Thyroid gland (tissue), 4 donors: ENCODE measurements around the gene TRIM39. TPM values are rescaled to one million over a fixed set of nuclear protein-coding genes. Genes with fewer than 3 reads are reported as not detected.
"Not testable (repeated sequence)": the region's sequence is repeated elsewhere in the genome, so short reads cannot be mapped to it uniquely, and the experiment has no call there.

Source experiments
- DNase-seq, 2 donors: peaks; one replicate each; pipeline ENCODE4 v3.0.0-alpha.2; 2019
- H3K27ac ChIP-seq, 3 donors: fragments of 200-600 bp; sonication (generic); 1 replicate in 2 of 3; 2 replicates in 1 of 3; pipeline ENCODE4 v1.5.1; 2016 to 2019; ENCODE audit warnings: mild to moderate bottlenecking in 1 of 3, moderate library complexity in 1 of 3
- H3K27me3 ChIP-seq: fragments of 200-600 bp; sonication (generic); one replicate; pipeline ENCODE4 v1.5.1; 2019
- H3K36me3 ChIP-seq, 2 donors: fragments of 200-600 bp; sonication (generic); one replicate each; pipeline ENCODE4 v1.5.1; 2016 to 2019
- H3K4me1 ChIP-seq, 2 donors: fragments of 200-600 bp; sonication (generic); one replicate each; pipeline ENCODE4 v1.5.1; 2017 to 2019
- H3K4me3 ChIP-seq, 3 donors: fragments of 200-600 bp; sonication (generic); replicated peaks in 1 of 3; 1 replicate in 2 of 3; 2 replicates in 1 of 3; pipeline ENCODE4 v1.5.1; 2016; ENCODE audit warnings: mild to moderate bottlenecking in 1 of 3
- H3K9me3 ChIP-seq: fragments of 200-600 bp; sonication (generic); one replicate; pipeline ENCODE4 v1.5.1; 2017
- CTCF ChIP-seq, 6 experiments: fragments of 200-600 bp in 3 of 6; fragments of 450-650 bp in 3 of 6; sonication (generic) in 3 of 6; IDR thresholded peaks; one replicate each; pipeline ENCODE4 v1.5.1; 2016 to 2019; ENCODE audit warnings: antibody characterized with exemption in 6 of 6, mild to moderate bottlenecking in 2 of 6, inconsistent platforms in 1 of 6, moderate library complexity in 1 of 6
- POLR2A ChIP-seq, 2 donors: fragments of 450-650 bp; IDR thresholded peaks; one replicate each; pipeline ENCODE4 v1.6.1; 2017; ENCODE audit warnings: antibody characterized with exemption in 2 of 2, mild to moderate bottlenecking in 2 of 2, moderate library complexity in 1 of 2
- WGBS, 2 donors: methylation state at CpG; one replicate each; pipeline ENCODE4 v1.1.5; 2017; 5-methylcytosine and 5-hydroxymethylcytosine counted together
- intact Hi-C: fragments of 100-400 bp; cut with DNase I; formaldehyde crosslinking; loops from one replicate; pipeline ENCODE4 v1.15.1; 2023
- total RNA-seq, 4 donors: library from RNA; depleted of rRNA; stranded (reverse); fragments of >200 nt; gene quantifications; one replicate each; pipeline ENCODE4 v1.2.3, GENCODE V29; 2016

TRIM39 gene
- total RNA-seq = 10 to 100 TPM; 23.5 to 28.5 (median 25.8) TPM

DNA sequence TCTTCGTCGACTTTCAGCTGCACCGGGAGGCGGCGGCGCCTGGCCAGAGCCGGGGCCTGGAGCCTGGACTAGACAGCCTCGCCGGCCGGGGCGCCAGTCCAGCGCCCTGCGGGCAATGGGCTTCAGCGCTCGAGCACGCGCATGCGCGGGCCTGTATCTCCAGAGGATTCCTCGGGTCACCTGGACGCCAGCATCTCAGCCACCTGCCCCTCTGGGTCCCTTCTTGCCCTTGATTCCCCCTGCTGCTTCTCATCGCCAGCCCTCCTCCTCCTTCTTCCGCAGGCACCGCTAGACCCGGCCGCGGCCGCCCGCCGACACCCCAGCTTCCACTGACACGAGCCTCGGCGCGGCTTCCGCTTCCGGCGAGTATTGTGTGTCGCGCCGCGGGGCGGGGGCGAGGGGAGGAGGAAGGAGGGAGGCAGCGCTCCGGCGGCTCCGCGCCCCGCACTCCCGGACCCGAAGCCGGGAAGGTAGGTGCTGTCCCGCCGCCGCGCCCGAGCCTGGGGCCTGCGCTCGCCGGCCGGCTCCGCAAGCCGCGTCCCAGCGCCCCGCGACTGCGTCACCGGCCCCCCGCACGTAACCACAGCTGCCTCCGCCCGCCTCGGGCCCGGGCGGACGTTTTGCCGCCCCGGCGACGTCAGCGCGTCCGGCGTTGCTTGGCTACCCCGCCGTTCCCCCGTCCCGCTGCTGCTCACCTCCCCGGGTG, at the start of gene TRIM39:
Gene TRIM39 (plus strand): TSS at position 402 of the 706 bp plus-strand sequence. CDS start 2,391 bp downstream, outside the sequence.
- intact Hi-C loops = loop anchor here (10.0 kb wide), 1 partner anchor 112 kb away; the partner anchor contains the start of gene TRIM26
- no peaks in the 10 kb centered on the region for H3K9me3 ChIP-seq
- peak within 1 kb of the TSS; percentile 81 to 94 (median 87) for H3K4me3 ChIP-seq
- no peaks in the 10 kb centered on the region for H3K27me3 ChIP-seq
- H3K4me1 ChIP-seq = peaks cover 17 to 27% of the 10 kb centered on the region in 2 donors
- 0 to 1% methylated on average over 15 to 44 of the region's 90 CpGs for whole genome bisulfite sequencing, 2 donors
- TF ChIP-seq CTCF (IDR thresholded peaks at IDR 0.05) = peak in 1 of 6 experiments; percentile 16
- TF ChIP-seq POLR2A (IDR thresholded peaks at IDR 0.05) = peak; percentile 67 to 83
- H3K36me3 ChIP-seq = peaks cover 15 to 16% of the 10 kb centered on the region in 2 donors
- peak within 1 kb of the TSS; percentile 92 to 94 (median 93) for H3K27ac ChIP-seq
- DNase-seq = peak; percentile 85 to 88

DNA sequence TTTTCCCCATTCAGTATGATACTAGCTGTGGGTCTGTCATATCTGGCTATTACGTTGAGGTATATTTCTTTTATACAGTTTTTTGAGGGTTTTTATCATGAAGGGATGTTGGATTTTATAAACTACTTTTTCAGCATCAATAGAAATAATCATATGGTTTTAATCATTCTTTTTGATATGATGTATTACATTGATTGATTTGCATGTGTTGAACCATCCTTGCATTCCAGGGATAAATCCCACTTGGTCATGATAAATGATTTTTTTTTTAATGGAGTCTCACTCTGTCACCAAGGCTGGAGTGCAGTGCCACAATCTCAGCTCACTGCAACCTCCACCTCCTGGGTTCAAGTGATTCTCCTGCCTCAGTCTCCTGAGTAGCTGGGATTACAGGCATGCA, 45.7 kb upstream of the TRIM39 start:
- H3K27me3 ChIP-seq, H3K4me1 ChIP-seq, H3K4me3 ChIP-seq, DNase-seq, H3K36me3 ChIP-seq, H3K27ac ChIP-seq, intact Hi-C loops, H3K9me3 ChIP-seq: not testable (repeated sequence)
- 93 to 98% methylated on average over 1 of the region's 1 CpG for WGBS, 2 donors

- no peak overlapping the region for H3K4me3 ChIP-seq
- no peak for TF ChIP-seq CTCF (IDR thresholded peaks at IDR 0.05)
- TF ChIP-seq POLR2A (IDR thresholded peaks at IDR 0.05) = no peak
- WGBS, 2 donors = 95 to 98% methylated on average over 2 of the region's 2 CpGs
- DNase-seq = no peak
- no peaks in the 10 kb centered on the region for H3K9me3 ChIP-seq
- no peaks in the 10 kb centered on the region for H3K27me3 ChIP-seq
- no peak overlapping the region for H3K27ac ChIP-seq
- no peaks in the 10 kb centered on the region for H3K36me3 ChIP-seq
- intact Hi-C loops = no loop called here
- no peaks in the 10 kb centered on the region for H3K4me1 ChIP-seq
Observed at GRCh38 chr6:30282522-30282921, 44.2 kb upstream of the TRIM39 start.

DNA sequence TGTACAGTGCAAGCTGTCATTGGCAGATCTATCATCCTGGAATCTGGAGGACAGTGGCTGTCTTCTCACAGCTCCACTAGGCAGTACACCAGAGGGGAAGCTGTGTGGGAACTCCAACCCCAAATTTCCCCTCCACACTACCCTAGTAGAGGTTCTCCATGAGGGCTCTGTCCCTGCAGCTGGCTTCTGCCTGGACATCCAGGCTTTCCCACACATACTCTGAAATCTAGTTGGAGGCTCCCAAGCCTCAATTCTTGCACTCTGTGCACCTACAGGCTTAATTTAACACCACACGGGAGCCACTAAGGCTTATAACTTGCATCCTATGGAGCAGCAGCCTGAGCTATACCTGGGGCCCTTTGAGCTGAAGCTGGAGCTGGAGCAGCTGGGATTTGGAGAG, 43.0 kb upstream of the TRIM39 start:
- Histone ChIP-seq H3K4me1 (no peaks in the 10 kb centered on the region), H3K36me3 (peaks cover under 1 to 2% of the 10 kb centered on the region in 2 donors), H3K27me3 (no peaks in the 10 kb centered on the region), H3K9me3 (no peaks in the 10 kb centered on the region), H3K27ac (no peak overlapping the region), H3K4me3 (no peak overlapping the region)
- TF ChIP-seq CTCF (IDR thresholded peaks at IDR 0.05) = no peak
- no peak for TF ChIP-seq POLR2A (IDR thresholded peaks at IDR 0.05)
- no peak for DNase-seq
- 82 to 86% methylated on average over 1 of the region's 1 CpG for WGBS, 2 donors
- intact Hi-C loops = no loop called here

- WGBS, 2 donors = 0 to 100% methylated on average over 1 of the region's 1 CpG
- intact Hi-C loops = no loop called here
- H3K36me3 ChIP-seq = peaks cover 8% of the 10 kb centered on the region in 2 donors
- no peaks in the 10 kb centered on the region for H3K4me1 ChIP-seq
- H3K4me3 ChIP-seq = no peak overlapping the region
- no peaks in the 10 kb centered on the region for H3K27me3 ChIP-seq
- H3K27ac ChIP-seq = no peak overlapping the region
- no peak for DNase-seq
- H3K9me3 ChIP-seq = no peaks in the 10 kb centered on the region
- TF ChIP-seq CTCF (IDR thresholded peaks at IDR 0.05) = no peak
- no peak for TF ChIP-seq POLR2A (IDR thresholded peaks at IDR 0.05)
Observed at GRCh38 chr6:30287139-30287538, 39.6 kb upstream of the TRIM39 start.
